Chondrocyte (in vitro differentiated cells): ENCODE measurements around the gene GLT1D1. TPM values are rescaled to one million over a fixed set of nuclear protein-coding genes. Genes with fewer than 3 reads are reported as not detected.

ENCODE experiments used
- DNase-seq: peaks from one replicate; pipeline ENCODE4 v3.0.0; 2021; ENCODE audit warnings: mixed read lengths, low spot score
- H3K27ac Mint-ChIP-seq: one replicate; pipeline ENCODE4 v1.8.0; 2021; ENCODE audit warnings: mild to moderate bottlenecking, moderate library complexity, mixed read lengths; ENCODE audit not compliant: unreplicated experiment
- H3K27me3 Mint-ChIP-seq: 2 replicates; pipeline ENCODE4 v1.8.0; 2021; ENCODE audit warnings: low read depth, mixed read lengths
- H3K36me3 Mint-ChIP-seq: 2 replicates; pipeline ENCODE4 v1.8.0; 2021; ENCODE audit warnings: low read depth, mixed read lengths
- H3K4me1 Mint-ChIP-seq: 2 replicates; pipeline ENCODE4 v1.8.0; 2021; ENCODE audit warnings: low read depth, mild to moderate bottlenecking, mixed read lengths
- H3K4me3 Mint-ChIP-seq: one replicate; pipeline ENCODE4 v1.8.0; 2021; ENCODE audit warnings: mild to moderate bottlenecking, moderate library complexity, mixed read lengths; ENCODE audit not compliant: unreplicated experiment
- H3K9me3 Mint-ChIP-seq: 2 replicates; pipeline ENCODE4 v1.8.0; 2021; ENCODE audit warnings: low read depth, mixed read lengths
- total RNA-seq: library from RNA; stranded (reverse); gene quantifications from 3 replicates; pipeline ENCODE4 v1.2.1, GENCODE V29; 2021
- TF ChIP-seq, protein P1 (sequence below): fragments of 200-600 bp; sonication (generic); IDR thresholded peaks from 2 replicates; pipeline ENCODE4 v1.5.0; 2021; ENCODE audit warnings: antibody characterized with exemption, mild to moderate bottlenecking, moderate library complexity

Gene GLT1D1
- total RNA-seq, 1 donor from 2014 or later, result 0.22 TPM

DNA sequence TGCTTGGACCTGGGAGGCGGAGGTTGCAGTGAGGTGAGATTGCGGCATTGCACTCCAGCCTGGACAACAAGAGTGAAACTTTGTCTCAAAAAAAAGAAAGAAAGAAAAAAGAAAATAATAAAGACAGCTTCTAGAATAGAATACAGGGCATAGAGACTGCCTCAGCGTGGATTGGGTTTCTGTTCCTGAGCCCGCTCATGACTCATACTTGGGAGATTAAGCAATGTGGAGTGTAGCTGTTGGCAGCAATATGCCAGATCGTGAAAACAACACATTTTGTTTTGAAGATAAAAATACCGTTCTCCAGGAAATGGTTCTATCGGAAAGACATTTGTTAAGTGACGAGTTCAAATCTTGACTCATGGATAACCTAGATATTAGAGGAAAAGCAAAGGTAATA lies 67.2 kb downstream of the GLT1D1 start:
- no peak overlapping the region for H3K4me3 Mint-ChIP-seq
- no peak overlapping the region for H3K27ac Mint-ChIP-seq
- H3K27me3 Mint-ChIP-seq, result no peaks in the 10 kb centered on the region
- H3K36me3 Mint-ChIP-seq, result no peaks in the 10 kb centered on the region
- H3K4me1 Mint-ChIP-seq, result no peaks in the 10 kb centered on the region
- TF ChIP-seq, protein P1, sequence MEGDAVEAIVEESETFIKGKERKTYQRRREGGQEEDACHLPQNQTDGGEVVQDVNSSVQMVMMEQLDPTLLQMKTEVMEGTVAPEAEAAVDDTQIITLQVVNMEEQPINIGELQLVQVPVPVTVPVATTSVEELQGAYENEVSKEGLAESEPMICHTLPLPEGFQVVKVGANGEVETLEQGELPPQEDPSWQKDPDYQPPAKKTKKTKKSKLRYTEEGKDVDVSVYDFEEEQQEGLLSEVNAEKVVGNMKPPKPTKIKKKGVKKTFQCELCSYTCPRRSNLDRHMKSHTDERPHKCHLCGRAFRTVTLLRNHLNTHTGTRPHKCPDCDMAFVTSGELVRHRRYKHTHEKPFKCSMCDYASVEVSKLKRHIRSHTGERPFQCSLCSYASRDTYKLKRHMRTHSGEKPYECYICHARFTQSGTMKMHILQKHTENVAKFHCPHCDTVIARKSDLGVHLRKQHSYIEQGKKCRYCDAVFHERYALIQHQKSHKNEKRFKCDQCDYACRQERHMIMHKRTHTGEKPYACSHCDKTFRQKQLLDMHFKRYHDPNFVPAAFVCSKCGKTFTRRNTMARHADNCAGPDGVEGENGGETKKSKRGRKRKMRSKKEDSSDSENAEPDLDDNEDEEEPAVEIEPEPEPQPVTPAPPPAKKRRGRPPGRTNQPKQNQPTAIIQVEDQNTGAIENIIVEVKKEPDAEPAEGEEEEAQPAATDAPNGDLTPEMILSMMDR, result no peak
- no peak for DNase-seq
- H3K9me3 Mint-ChIP-seq, result peaks cover 6% of the 10 kb centered on the region

DNA sequence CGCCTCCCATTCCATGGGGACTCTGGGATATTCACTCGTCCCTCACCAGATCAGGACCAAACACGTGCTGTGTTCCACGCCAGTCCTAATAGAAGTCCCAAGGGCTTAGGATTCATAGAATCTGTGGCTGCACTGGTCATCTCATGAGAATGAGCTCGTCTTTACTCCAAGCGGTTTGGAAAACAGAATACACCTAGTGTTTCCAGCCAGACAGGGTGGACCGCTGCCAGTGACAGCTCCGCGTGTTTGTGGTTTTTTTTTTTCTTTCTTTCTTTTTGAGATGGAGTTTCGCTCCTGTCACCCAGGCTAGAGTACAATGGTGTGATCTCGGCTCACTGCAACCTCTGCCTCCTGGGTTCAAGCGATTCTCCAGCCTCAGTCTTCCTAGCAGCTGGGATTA lies 75.1 kb downstream of the GLT1D1 start:
- Mint-ChIP-seq H3K9me3 (no peaks in the 10 kb centered on the region), H3K36me3 (no peaks in the 10 kb centered on the region), H3K4me3 (no peak overlapping the region), H3K4me1 (no peaks in the 10 kb centered on the region), H3K27me3 (no peaks in the 10 kb centered on the region), H3K27ac (no peak overlapping the region)
- DNase-seq, result no peak
- TF ChIP-seq, protein P1, result no peak

DNA sequence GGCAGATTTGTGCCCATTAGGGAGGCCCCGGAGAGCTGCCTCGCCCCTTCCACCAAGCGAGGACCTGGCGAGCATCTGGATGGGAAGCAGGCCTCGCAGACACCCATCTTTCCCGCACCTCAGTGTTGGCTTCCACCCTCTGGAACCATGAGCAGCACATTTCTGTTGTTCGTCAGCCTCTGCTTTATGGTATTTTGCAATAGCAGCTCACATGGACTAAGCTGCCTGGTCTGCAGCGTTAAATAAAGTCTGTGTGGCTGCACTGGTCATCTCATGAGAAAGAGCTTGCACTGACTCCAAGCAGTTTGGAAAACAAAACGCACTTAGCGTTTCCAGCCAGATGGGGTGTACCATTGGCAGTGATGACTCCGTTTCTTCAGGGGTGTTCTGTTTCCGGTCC lies 75.8 kb downstream of the GLT1D1 start:
- peaks cover 5% of the 10 kb centered on the region for H3K9me3 Mint-ChIP-seq
- TF ChIP-seq, protein P1, result no peak
- no peak overlapping the region for H3K4me3 Mint-ChIP-seq
- no peaks in the 10 kb centered on the region for H3K27me3 Mint-ChIP-seq
- peaks cover 2% of the 10 kb centered on the region for H3K36me3 Mint-ChIP-seq
- H3K4me1 Mint-ChIP-seq, result no peaks in the 10 kb centered on the region
- H3K27ac Mint-ChIP-seq, result no peak overlapping the region
- no peak for DNase-seq

DNA sequence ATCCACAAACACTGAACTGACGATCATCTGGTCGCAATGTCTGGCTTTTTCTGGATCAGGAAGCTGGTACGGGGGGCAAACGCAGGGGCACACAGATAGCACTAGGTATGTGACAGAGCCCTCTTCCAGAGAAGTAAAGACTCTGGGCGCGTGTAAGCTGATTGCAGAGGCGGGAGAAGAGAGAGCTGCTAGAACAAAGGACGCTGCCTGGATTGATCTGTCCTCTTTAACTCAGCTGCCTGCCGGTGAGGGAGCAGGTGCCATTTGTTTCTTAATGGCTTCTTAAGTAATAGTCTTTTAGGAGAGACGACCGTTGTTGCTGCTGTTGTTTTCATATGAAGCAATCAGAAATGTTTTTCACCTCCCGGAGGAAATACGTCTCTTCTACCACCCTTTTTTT lies 77.3 kb downstream of the GLT1D1 start:
- H3K9me3 Mint-ChIP-seq, result peaks cover 5% of the 10 kb centered on the region
- peaks cover 2% of the 10 kb centered on the region for H3K36me3 Mint-ChIP-seq
- H3K4me3 Mint-ChIP-seq, result no peak overlapping the region
- no peak overlapping the region for H3K27ac Mint-ChIP-seq
- TF ChIP-seq, protein P1, result no peak
- H3K27me3 Mint-ChIP-seq, result no peaks in the 10 kb centered on the region
- DNase-seq, result no peak
- H3K4me1 Mint-ChIP-seq, result no peaks in the 10 kb centered on the region

DNA sequence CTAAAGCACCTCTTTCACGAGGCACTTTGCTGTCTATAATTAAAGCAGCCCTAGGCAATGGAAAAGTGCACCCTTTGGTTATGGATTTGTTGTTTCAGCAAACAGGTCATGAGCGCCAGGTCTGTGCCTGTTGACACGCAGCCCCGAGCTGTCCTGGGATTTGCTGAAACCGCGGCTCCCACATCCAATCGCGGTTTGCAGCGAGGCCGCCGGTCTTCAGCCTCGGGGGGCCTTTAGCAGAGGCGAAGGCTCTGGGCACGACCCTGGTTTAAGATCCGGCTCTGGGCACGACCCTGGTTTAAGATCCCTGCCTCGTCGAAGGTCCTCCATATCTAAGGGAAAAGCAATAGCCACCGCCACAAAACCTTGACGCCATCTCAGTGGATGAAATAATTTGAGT lies 79.2 kb downstream of the GLT1D1 start:
- Mint-ChIP-seq H3K4me3 (no peak overlapping the region), H3K36me3 (peaks cover 2% of the 10 kb centered on the region), H3K9me3 (peaks cover 5% of the 10 kb centered on the region), H3K4me1 (no peaks in the 10 kb centered on the region), H3K27ac (no peak overlapping the region), H3K27me3 (peaks cover under 1% of the 10 kb centered on the region)
- no peak for DNase-seq
- TF ChIP-seq, protein P1, result no peak
